H1 (cell line): ENCODE measurements around the gene MICU2. TPM values are rescaled to one million over a fixed set of nuclear protein-coding genes. Genes with fewer than 3 reads are reported as not detected.

Source experiments
- ATF3 ChIP-seq: IDR thresholded peaks from 2 replicates; pipeline ENCODE4 v1.6.1; 2011; ENCODE audit warnings: low read depth, mild to moderate bottlenecking, low read length; ENCODE audit not compliant: insufficient read depth
- CHD7 ChIP-seq: fragments of 300-600 bp; sonication (generic); IDR thresholded peaks from 2 replicates; pipeline ENCODE4 v1.7.1; 2012; ENCODE audit warnings: low read length, moderate library complexity, mild to moderate bottlenecking, inconsistent platforms; ENCODE audit not compliant: insufficient replicate concordance
- CREB1 ChIP-seq: IDR thresholded peaks from 2 replicates; pipeline ENCODE4 v1.6.1; 2012; ENCODE audit warnings: inconsistent platforms
- KDM4A ChIP-seq: IDR thresholded peaks from one replicate; pipeline ENCODE4 v1.7.1; 2012; ENCODE audit warnings: low read depth, mild to moderate bottlenecking, moderate library complexity, low read length, inconsistent platforms; ENCODE audit not compliant: severe bottlenecking
- NANOG ChIP-seq: IDR thresholded peaks from 2 replicates; pipeline ENCODE4 v1.6.1; 2011; ENCODE audit warnings: low read length, low read depth, mild to moderate bottlenecking, inconsistent platforms; ENCODE audit not compliant: insufficient read depth, poor library complexity, severe bottlenecking
- NRF1 ChIP-seq: IDR thresholded peaks from 2 replicates; pipeline ENCODE4 v1.6.1; 2011; ENCODE audit warnings: mild to moderate bottlenecking, low read depth, low read length, improper control_type of control experiment
- SIN3A ChIP-seq, 2 experiments: IDR thresholded peaks in 1 of 2; conservative IDR thresholded peaks in 1 of 2; 2 replicates each; pipeline ENCODE4 v1.6.1; 2011 to 2012; ENCODE audit warnings: low read length in 2 of 2, improper control_type of control experiment in 1 of 2, low read depth in 1 of 2, mild to moderate bottlenecking in 1 of 2
- SIRT6 ChIP-seq: IDR thresholded peaks from one replicate; pipeline ENCODE4 v1.7.1; 2012; ENCODE audit warnings: low read length, inconsistent platforms
- TBP ChIP-seq: IDR thresholded peaks from 2 replicates; pipeline ENCODE4 v1.6.1; 2011; ENCODE audit warnings: low read depth, low read length, improper control_type of control experiment
- ZNF274 ChIP-seq: IDR thresholded peaks from 2 replicates; pipeline ENCODE4 v1.7.0; 2012; ENCODE audit warnings: low read length, borderline replicate concordance; ENCODE audit errors: extremely low read depth
- polyA plus RNA-seq, 7 experiments: library from polyadenylated mRNA; depleted of rRNA in 3 of 7; stranded (reverse) in 5 of 7; unstranded in 2 of 7; fragments of >200 nt in 5 of 7; fragments of 200-250 nt in 2 of 7; gene quantifications; 1 replicate in 5 of 7; 2 replicates in 1 of 7; 4 replicates in 1 of 7; pipeline versions ENCODE4 v1.2.1 to v1.2.3, GENCODE V29; 2011 to 2013; ENCODE audit warnings: missing spikeins in 2 of 7, mixed read lengths in 2 of 7
- total RNA-seq: library from RNA; stranded (reverse); fragmentation: NEBNext Ultra II Directional; extraction: Animal tissue kit (Norgen Biotek cat#: 25700); gene quantifications from 2 replicates; pipeline ENCODE4 v1.2.1, GENCODE V29; 2021

MICU2 gene
- total and polyA plus RNA-seq, 2 of the 8 experiments (the other 6 are each of a cell fraction or from before 2014, with no cell fraction given): 34.6 to 36.5 TPM

- no peak for TF ChIP-seq CHD7
- TF ChIP-seq SIRT6: no peak
- no peak for TF ChIP-seq CREB1
- TF ChIP-seq TBP: no peak
- TF ChIP-seq KDM4A: no peak
- TF ChIP-seq NANOG: no peak
- TF ChIP-seq SIN3A (conservative IDR thresholded peaks at IDR 0.05 in 1 of 2, IDR thresholded peaks at IDR 0.05 in 1 of 2; ENCODE audit: low read depth in 1 of 2, low read length in 2 of 2): no peak
- TF ChIP-seq ZNF274: no peak
- TF ChIP-seq ATF3: no peak
- no peak for TF ChIP-seq NRF1
- TF ChIP-seq, all 59 proteins: peak for 0
Observed at GRCh38 chr13:21516805-21517204, 87.2 kb downstream of the MICU2 start (continued).
